Measurements from ENCODE around the gene CDH3. TPM values are rescaled to one million over a fixed set of nuclear protein-coding genes. Genes with fewer than 3 reads are reported as not detected.

Gene CDH3
- total and polyA plus RNA-seq, 10 of the 15 experiments (the other 5 are each of a cell fraction or from before 2014, with no cell fraction given), result 0.05 to 0.44 (median 0.12) TPM; not detected in 5

- TF ChIP-seq FOS (IDR thresholded peaks at IDR 0.05; ENCODE audit: borderline replicate concordance, extremely low read depth, insufficient read length) (no peak), MAX (IDR thresholded peaks at IDR 0.05; ENCODE audit: low read depth, low read length) (no peak), NKRF (conservative IDR thresholded peaks at IDR 0.05) (no peak), CTCF (IDR thresholded peaks at IDR 0.05 in 2 of 3, conservative IDR thresholded peaks at IDR 0.05 in 1 of 3; ENCODE audit: control insufficient read depth in 2 of 3, extremely low read depth in 1 of 3, insufficient read depth in 1 of 3, low read depth in 3 of 3, low read length in 3 of 3) (no peak), NFIC (IDR thresholded peaks at IDR 0.05; ENCODE audit: low read depth, low read length) (no peak)
Measured at GRCh38 chr16:68643227-68643626, 1.9 kb upstream of the CDH3 start (continued).

GRCh38 chr16:68643847-68644246, 1.3 kb upstream of the CDH3 start:
- Histone ChIP-seq H3K36me3 (ENCODE audit: control insufficient read depth in 2 of 2, insufficient read depth in 2 of 2, low read length in 1 of 2) (no peaks in the 10 kb centered on the region), H3K9ac (ENCODE audit: control insufficient read depth, insufficient read depth, low read length) (no peak overlapping the region), H3K27me3 (replicated peaks in 1 of 2; ENCODE audit: control insufficient read depth in 2 of 2, insufficient read depth in 2 of 2, low read length in 1 of 2) (peaks cover 9 to 16% of the 10 kb centered on the region in 2 experiments), H3K79me2 (ENCODE audit: control insufficient read depth, insufficient read depth, low read length) (no peaks in the 10 kb centered on the region), H3K27ac (ENCODE audit: control insufficient read depth, insufficient read depth) (no peak overlapping the region), H4K20me1 (ENCODE audit: control insufficient read depth, insufficient read depth) (no peaks in the 10 kb centered on the region), H3K4me2 (ENCODE audit: control insufficient read depth, insufficient read depth) (no peak overlapping the region), H3K4me1 (ENCODE audit: control insufficient read depth, insufficient read depth, low read length) (no peaks in the 10 kb centered on the region), H3K4me3 (no peak overlapping the region), H3K9me3 (replicated peaks; ENCODE audit: control insufficient read depth, insufficient read depth, low read length) (no peaks in the 10 kb centered on the region; the same call in 2 of the 3 replicates), H2AFZ (ENCODE audit: control insufficient read depth, low read depth, low read length) (no peak overlapping the region)
- in situ Hi-C loops (cut with MboI) (no loop called here), intact Hi-C loops (cut with micrococcal nuclease; ENCODE audit: unreplicated experiment) (no loop called here)
- DNase-seq (ENCODE audit: low read depth, low spot score) (no peak), ATAC-seq (no peak), FAIRE-seq (no peak)
- no peak for TF ChIP-seq LARP7 (IDR thresholded peaks at IDR 0.05)
- TF ChIP-seq RAD21 (IDR thresholded peaks at IDR 0.05; ENCODE audit: insufficient read depth, low read depth, low read length), result no peak
- TF ChIP-seq IKZF1 (conservative IDR thresholded peaks at IDR 0.05), result no peak
- TF ChIP-seq ZNF274 (IDR thresholded peaks at IDR 0.05; ENCODE audit: insufficient read depth, insufficient read length), result no peak
- ChIA-PET POLR2A (no interaction called here), CTCF (interaction anchor here (0.8 kb wide), 1 partner anchor 54 kb away, joined by 3 read pairs; no protein-coding TSS in a partner anchor), RAD21 (ENCODE audit: unreplicated experiment) (no interaction called here), SMC1A (ENCODE audit: uncharacterized antibody, unreplicated experiment) (interaction anchor here (1.2 kb wide), 1 partner anchor 53 kb away, joined by 3 read pairs; no protein-coding TSS in a partner anchor)
- BruUV-seq (replicated peaks), result no TSS peak
- WGBS (ENCODE audit: insufficient coverage, insufficient replicate concordance, low lambda C conversion rate, missing lambda C conversion rate), result 49% methylated on average over 10 of the region's 10 CpGs
